Mucosa of stomach (tissue), 1 donor: ENCODE measurements around the gene DLG1.

Source experiments
- H3K27me3 ChIP-seq: one replicate; pipeline ENCODE4 v1.7.0; 2013; ENCODE audit warnings: mild to moderate bottlenecking, low read length; ENCODE audit not compliant: control insufficient read depth, insufficient read depth
- H3K36me3 ChIP-seq: one replicate; pipeline ENCODE4 v1.7.0; 2013; ENCODE audit warnings: low read length; ENCODE audit not compliant: control insufficient read depth, insufficient read depth
- H3K4me1 ChIP-seq: one replicate; pipeline ENCODE4 v1.7.0; 2013; ENCODE audit warnings: mild to moderate bottlenecking, low read length; ENCODE audit not compliant: control insufficient read depth, insufficient read depth
- H3K4me3 ChIP-seq: one replicate; pipeline ENCODE4 v1.7.0; 2013; ENCODE audit warnings: low read length
- H3K9ac ChIP-seq: one replicate; pipeline ENCODE4 v1.7.0; 2013; ENCODE audit warnings: mild to moderate bottlenecking, low read length, moderate library complexity
- H3K9me3 ChIP-seq: one replicate; pipeline ENCODE4 v1.7.0; 2013; ENCODE audit warnings: mild to moderate bottlenecking, low read length, moderate library complexity; ENCODE audit not compliant: control insufficient read depth
- donor health status: Pancreatic carcinoma.

Gene DLG1

DNA sequence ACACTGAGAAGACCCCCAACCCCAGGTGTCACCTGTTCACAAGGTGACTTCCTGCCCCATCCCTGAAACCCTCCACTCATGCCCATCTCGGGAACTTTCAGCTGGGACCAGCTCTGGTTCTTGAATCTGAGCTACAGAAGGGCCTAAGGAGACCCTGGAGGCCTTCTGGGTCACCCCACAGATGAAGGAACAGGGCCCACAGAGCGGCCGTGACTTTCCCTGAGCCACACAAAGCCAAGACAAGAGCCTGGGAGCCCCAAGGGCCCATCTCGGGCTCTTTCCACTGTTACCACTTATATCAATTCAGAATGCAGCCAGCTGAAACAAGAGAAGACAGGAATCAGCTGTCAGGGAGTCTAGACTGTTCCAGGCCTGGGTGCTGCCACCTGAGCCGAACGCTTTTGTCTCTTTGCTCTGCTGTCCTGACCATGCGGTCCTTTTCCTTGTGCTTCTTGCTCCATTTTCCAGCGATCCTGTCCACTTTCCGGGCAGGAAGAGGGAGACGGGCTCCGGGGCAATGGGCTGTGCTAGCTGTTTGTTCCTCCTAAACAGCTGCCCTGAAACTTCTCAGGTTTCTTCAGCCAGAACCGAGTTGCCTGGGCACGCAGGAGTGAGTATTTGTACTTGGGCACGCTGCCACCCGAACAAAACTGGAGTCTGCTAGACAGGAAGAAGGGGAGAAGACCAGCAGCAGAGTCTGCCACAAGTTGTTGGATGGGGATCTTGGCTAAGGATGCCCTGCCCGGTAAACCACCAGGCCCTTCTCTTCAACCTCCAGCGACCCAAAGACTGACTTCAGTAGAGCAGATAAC, 301.8 kb downstream of the DLG1 start:
- no peaks in the 10 kb centered on the region for H3K36me3 ChIP-seq
- H3K9ac ChIP-seq = no peak overlapping the region
- H3K27me3 ChIP-seq = no peaks in the 10 kb centered on the region
- no peak overlapping the region for H3K4me3 ChIP-seq
- no peaks in the 10 kb centered on the region for H3K9me3 ChIP-seq
- H3K4me1 ChIP-seq = no peaks in the 10 kb centered on the region

- Histone ChIP-seq H3K9ac (no peak overlapping the region), H3K4me1 (no peaks in the 10 kb centered on the region), H3K27me3 (no peaks in the 10 kb centered on the region), H3K9me3 (no peaks in the 10 kb centered on the region), H3K4me3 (no peak overlapping the region), H3K36me3 (no peaks in the 10 kb centered on the region)
Measured at GRCh38 chr3:196995646-196996355, 302.6 kb downstream of the DLG1 start.

DNA sequence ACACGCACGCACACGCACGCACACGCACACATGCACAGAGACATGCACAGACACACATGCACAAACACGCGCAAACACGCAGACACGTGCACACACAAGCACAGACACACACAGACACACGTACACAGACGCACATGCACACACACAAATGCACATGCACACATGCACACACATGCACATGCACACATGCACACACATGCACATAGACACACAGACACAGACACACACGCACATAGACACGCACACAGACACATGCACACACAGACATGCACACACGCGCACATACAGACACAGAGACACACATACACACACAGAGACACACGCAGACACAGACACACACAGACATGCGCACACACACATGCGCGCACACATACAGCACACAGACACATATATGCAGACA, 303.4 kb downstream of the DLG1 start:
- no peaks in the 10 kb centered on the region for H3K36me3 ChIP-seq
- no peak overlapping the region for H3K4me3 ChIP-seq
- no peak overlapping the region for H3K9ac ChIP-seq
- no peaks in the 10 kb centered on the region for H3K9me3 ChIP-seq
- no peaks in the 10 kb centered on the region for H3K4me1 ChIP-seq
- H3K27me3 ChIP-seq = no peaks in the 10 kb centered on the region

GRCh38 chr3:196994056-196994455, 304.4 kb downstream of the DLG1 start:
- Histone ChIP-seq H3K9ac (no peak overlapping the region), H3K4me3 (no peak overlapping the region), H3K4me1 (no peaks in the 10 kb centered on the region), H3K36me3 (no peaks in the 10 kb centered on the region), H3K27me3 (no peaks in the 10 kb centered on the region), H3K9me3 (no peaks in the 10 kb centered on the region)
